Activated T-cell treated with anti-CD3 and anti-CD28 coated beads for 4 hours (primary cell): ENCODE measurements around the gene NEO1.

ENCODE experiments used
- DNase-seq: peaks from one replicate; pipeline ENCODE4 v3.0.0-alpha.2; 2020

The NEO1 gene

GRCh38 chr15:73320619-73321180, 268.4 kb downstream of the NEO1 start:
- DNase-seq = no peak

DNA sequence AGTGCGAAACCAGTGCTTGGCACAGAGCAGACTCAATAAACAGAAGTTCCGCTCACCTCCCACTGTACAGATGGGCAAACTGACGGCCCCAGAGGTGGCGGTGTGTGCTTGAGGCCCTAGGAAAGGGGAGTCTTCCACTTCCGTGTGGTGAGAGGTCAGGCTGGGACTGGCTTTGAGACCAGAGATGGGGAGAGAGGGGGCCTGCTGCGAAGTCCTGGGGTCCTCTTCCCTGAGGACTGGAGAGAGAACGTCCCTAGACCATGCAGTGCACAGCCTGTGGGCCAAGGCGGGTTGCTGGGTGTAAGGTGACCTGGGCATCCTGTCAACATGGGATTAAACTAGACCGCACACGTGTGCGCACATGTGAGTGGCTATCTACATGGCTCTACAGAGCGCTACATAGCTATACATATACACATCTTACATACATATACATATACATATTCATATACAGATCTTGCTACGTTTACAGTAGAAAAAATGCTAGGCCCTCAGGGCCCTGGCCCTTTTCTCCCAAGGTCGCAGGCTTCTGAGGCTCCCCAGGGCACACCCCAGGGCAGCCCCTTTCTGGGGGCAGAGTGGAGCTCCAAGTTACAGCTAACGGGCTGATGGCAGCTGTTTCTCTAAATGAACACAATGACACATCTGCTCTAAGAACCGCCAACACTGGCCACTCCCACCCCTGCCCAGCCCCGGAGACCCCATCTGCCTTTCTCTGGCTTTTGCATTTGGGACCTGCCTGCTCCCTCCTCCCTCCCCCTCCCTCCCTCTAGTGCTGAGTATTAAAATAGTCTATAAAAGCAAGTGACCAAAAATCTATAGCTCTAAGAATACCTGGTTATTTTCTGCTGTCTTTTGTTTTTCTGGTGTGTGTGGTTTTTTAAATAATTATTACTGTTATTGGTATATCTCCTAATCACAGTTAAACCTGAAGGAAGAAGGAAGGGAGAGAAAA, 269.5 kb downstream of the NEO1 start:
- no peak for DNase-seq

DNA sequence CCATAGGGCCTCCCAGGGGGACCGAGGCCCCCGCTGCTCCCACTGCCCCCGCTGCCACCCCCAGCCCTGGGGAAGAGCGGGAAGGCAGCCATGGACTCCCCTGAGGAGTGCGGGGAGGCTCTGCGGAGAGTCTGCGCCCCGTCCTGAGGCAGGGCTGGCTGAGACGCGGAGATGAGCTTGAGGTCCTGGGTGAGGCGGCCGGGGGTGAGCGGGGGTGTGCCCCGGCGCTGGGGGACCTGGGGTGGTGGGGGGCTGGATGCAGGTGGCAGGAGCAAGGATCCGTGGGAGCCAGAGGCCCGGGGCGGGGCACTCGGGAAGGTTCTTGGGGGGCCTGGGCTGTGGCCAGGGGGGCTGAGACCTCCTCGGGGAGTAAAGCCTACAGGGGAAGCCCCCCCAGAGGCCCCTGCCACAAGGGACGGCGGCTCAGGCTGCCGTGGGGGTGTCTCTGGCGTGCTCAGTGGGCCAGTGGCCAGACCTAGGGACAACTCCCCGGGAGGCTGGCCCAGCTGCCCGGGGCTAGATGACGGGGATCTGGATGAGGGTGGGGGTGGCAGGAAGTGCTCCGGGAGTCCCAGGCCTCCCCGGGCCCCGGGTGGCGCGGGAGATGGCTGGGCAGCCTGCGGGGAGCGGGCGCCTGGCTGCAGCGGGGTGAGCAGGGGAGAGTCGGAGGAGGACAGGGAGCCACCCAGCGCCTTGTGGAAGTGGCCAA, 270.6 kb downstream of the NEO1 start:
- no peak for DNase-seq

DNA sequence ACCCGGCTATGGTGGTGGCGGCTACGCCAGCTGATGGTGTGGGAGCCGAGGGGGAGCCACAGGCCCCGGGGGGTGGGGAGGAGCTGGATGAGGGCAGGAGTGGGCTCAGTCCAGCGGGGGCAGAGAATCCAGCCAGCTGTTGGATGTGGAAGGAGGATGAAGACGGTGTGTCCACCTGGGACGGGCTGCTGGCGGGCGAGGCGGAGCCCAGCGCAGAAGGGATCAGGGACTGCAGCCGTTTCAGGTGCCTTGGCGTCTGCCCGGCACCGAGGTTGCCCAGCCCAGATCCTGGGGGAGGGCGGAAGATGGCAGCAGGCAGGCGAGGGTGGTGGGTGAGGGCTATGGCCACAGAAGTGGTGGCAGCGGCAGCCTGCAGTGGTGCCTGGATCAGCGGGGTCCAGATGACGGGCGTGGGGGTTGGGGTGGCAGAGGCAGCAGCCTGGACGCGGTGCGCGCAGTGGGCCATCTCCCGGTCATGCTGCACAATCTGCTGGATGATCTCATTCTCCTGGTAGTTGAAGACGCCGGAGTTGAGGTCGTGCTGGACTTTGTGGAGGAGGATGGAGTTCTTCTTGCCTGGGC, 271.2 kb downstream of the NEO1 start:
- no peak for DNase-seq

DNA sequence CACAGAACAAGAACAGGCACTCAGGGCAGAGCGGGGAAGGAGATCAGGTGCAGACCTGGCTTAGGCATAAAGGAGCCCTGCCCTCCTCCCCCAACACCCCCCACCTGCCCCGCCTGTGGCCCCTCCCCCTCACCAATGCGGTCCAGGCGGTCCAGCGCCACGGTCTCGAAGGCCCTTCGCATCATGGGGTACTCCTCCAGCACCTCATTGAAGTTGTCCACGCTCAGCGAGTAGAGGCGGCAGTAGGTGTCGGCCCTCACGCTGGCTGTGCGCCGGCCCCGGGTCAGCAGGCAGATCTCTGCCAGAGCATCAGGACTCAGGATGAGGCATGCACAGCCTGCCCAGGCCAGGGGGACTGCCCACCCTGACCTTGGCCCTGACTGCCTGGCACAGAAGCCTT, 271.7 kb downstream of the NEO1 start:
- DNase-seq = no peak

DNA sequence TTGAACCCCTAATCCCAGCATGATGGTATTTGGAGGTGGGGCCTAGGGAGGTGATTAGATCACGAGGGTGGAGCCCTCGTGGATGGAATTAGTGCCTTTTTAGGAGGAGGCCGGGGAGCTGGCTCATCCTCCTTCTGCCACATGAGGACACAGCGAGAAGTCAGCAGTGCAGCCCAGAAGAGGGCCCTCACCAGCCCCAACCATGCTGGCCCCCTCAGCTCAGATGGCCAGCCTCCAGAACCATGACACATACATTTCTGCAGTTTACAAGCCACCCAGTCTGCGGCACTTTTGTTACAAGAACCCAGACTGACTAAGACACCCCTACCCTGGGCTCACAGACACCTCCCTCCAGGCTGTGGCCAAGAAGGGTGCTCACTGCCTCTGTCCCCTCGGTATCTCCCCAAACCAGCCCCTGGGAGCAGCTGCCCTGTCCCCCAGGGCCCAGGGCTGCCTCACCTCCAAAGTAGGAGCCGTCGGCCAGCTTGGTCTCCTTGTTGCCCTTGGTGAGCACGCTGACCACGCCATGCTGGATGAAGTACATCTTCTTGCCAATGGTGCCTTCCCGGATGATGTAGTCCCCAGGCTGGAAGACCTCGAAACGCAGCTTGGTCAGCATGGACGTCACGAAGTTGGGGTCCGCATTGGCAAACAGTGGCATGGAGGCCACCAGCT, 272.4 kb downstream of the NEO1 start:
- no peak for DNase-seq

- no peak for DNase-seq
Measured at GRCh38 chr15:73325191-73325861, 273.1 kb downstream of the NEO1 start.

DNA sequence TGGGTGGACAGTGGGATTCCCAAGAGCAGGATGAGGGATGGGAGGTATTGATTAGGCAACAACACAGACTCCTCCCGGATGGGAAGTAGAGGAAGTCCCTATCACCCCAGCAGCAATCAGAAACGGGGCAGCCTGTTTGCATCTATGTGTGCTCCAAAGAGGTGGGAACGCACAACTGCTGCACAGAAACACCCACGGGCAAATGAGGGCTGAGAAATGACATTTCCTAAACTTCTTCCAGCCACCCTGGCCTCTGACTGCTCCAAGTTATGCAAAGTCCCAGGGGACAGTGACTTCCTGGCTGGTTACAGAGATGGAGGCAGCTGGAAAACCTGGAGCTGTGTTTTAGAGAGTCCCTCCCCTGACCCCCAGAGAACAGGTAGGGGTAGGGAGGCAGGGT, 273.9 kb downstream of the NEO1 start:
- DNase-seq = no peak

- no peak for DNase-seq
Measured at GRCh38 chr15:73328149-73328820, 276.0 kb downstream of the NEO1 start.

- DNase-seq = no peak
Measured at GRCh38 chr15:73328981-73329380, 276.7 kb downstream of the NEO1 start.

DNA sequence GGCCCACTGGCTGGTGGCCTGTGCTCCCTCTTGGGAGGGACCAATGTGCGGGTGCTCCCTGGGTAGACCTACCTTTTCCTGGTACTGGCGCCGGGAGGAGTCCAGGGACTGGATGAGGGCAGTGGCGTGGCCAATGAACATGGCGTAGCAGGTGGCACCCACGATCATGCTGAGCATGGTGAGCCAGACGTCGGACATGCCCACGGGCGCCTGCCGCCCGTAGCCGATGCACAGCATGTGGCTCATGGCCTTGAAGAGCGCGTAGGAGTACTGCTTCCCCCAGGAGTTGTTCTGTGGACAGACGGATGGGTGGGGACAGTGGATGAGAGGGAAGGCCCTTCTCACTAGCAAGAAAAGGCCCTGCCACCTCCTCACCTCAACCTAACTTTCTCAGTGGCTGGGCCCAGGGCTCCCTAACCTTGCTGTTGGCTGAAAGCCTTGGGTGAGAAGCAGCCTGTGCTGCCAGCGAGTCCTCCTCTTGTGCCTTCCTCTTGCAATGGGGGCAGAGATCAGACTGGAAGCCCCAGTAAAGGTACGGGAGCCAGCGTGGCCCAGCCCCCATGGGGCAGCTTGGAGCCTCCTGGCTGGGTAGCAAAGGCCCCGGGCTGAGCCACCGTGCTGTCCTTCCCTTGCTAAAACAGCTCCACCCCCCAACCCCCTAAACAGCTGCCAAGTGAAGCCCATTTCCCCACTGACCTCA, 277.4 kb downstream of the NEO1 start:
- DNase-seq = no peak

DNA sequence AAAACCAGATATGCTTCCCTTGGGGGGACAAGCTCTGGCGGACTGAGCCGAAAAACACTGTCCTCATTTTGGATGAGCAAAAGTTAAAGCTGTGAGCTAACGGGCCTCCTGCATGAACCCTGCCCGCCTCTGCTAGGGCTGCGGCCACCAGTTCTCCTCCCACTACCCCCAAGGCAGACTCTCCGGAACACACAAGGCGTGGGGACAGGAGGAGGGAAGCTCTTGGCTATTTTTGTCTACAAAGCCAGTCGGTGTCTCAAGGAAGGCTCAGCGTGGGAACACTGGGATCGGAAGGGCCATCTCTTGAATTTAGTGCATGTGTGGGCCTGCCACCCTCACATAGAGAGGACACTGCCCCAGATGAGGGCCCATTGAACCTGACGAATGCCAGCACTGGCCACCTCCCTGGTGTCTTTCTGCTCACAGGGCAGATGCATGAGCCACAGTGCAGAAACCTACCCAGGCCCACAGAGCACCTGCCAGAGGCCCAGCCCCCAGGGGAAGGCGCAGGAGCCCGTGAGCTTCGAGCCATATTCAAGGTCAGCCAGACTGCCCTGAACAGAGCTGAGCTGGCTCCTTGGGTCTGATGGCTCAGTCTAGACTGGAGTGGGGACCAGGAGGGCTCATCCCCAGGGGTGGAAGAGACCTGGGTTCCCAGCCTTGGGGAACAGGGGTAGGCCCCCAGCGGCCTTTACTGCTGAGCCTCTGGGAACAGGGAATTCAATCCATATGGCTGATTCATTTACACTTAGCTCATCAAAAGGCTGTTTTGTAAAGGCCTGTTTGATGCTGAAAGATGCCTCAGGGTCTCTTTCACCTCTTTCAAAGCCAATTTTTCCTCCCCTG, 278.2 kb downstream of the NEO1 start:
- no peak for DNase-seq

DNA sequence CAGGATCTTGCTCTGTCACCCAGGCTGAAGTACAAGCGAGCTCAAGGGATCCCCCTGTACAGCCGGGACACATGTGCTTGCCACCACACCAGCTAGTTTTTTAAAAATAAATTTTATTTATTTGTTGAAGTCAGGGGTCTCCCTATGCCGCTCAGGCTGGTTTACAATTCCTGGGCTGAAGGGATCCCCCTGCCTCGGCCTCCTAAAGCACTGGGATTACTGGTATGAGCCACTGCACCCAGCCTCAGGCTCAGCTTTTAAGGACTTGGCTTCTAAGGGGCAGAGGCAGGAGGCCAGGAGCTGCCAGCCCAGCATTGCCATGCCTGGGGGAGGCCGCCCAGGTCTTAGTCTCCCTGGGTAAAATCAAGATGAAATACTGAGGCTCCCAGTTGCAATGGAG, 279.2 kb downstream of the NEO1 start:
- no peak for DNase-seq

GRCh38 chr15:73331991-73332925, 280.0 kb downstream of the NEO1 start:
- no peak for DNase-seq

DNA sequence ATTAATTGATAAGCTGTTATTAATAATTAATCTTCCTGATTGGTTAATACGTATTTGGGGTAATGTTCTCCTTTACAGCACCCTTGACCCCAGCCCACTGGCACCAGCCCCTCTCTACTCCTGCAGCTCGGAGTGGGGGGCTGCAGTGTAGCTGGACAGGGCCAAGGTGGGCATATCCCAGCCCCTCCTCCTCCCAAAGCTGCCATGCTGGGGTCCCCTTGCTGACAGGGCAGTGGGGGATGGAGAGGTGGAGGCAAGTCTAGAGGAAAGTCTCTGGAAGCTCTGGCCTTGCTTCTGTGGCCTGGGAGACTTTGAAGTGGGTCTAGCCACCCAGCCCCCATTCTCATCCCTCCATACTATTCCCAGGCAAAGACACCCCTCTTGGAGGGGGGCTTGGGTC, 280.7 kb downstream of the NEO1 start:
- DNase-seq = no peak

DNA sequence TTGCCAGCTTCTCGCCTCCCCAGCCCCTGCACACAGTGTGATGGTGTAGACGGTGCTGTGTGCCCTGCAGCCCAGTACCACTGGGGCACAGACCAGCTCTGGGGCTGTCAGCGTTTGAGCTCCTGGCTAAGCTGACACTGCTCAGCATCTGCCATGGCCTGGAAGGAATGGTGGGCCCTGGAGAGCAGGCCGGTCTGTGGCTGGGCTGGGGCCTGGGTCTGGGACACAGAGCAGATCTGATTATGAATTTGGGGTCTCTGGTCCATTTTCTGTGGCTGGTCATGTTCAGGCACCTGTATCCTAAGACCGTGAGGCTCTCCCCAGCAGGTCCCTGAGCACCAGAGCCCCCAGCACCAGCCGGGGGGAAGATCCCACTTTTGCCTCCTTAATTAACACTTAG, 281.8 kb downstream of the NEO1 start:
- DNase-seq = no peak

GRCh38 chr15:73335026-73335425, 282.8 kb downstream of the NEO1 start:
- no peak for DNase-seq

DNA sequence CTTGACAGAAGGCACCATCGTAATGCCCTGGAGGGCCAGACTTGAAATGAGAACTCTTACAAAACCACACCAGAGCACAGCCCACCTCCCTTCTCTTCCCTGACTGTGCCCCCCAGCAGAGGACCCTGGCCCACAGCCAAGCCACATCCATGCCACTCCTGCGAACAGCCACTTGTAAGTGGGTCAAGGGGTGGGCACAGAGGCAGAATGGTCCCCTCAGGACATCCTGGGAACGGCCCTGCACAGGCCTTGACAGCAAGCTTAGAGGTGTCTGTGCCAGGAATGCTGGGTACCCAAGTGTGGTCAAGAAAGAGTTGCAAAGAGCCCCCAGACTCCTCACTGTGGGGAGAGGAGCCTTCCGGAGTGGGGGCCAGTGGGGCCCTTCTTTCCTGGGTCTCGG, 283.2 kb downstream of the NEO1 start:
- DNase-seq = no peak

DNA sequence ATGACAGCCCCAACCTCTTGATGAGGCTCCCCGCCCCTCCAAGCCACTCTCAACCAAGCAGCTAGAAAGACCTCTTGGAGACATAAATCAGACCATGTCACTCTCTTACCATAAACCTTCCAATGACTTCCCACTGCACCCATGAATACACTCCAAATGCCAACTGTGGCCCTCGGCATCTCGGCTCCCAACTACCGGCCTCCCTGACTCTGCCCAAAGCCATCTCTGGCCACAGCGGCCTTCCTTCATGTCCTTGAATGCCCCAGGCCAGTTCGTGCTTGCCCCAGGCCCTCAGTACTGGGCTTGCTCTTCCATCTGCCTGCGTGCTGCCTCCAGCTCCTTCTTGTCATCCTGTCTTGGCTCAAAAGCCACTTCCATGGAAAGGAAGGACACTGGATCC, 284.5 kb downstream of the NEO1 start:
- DNase-seq = no peak
